ENCODE results near the gene DOK6. TPM values are rescaled to one million over a fixed set of nuclear protein-coding genes. Genes with fewer than 3 reads are reported as not detected.
"Not testable (repeated sequence)": the region's sequence is repeated elsewhere in the genome, so short reads cannot be mapped to it uniquely, and the experiment has no call there.

Gene DOK6
- total RNA-seq, 1 donor from 2014 or later = under 0.01 TPM

DNA sequence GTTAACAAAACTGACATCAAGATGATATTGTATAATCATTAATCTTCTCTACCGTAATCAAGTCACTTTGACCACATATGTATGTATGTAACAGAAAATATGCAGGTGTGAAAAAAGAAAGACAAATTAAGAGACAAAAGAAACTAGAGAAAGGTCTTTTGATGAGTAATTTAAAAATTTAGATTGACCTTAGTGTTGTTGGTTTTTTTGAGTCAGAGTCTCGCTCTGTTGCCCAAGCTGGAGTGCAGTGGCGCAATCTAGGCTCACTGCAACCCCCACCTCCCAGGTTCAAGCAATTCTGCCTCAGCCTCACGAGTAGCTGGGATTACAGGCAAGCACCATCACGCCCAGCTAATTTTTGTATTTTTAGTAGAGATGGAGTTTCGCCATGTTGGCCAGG lies 464.1 kb downstream of the DOK6 start:
- not testable (repeated sequence) for DNase-seq (ENCODE audit: low read depth, low spot score)

DNA sequence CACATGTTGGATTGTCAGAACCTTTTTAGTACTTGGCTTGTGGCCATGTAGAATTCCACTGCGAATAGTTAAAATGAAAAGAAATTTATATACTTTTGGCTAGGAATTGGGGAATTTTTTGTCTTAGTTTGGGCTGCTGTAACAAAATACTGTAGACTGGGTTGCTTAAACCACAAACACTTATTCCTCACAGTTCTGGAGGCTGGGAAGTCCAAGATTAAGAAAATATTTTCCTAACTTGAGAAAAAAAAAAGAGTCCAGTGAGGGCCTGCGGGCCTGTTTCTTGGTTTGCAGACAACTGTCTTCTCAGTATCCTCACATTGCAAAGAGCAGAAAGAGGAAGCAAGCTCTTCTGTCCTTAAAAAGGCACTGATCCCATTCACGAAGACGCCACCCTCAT lies 465.1 kb downstream of the DOK6 start:
- no peak for DNase-seq (ENCODE audit: low read depth, low spot score)

DNA sequence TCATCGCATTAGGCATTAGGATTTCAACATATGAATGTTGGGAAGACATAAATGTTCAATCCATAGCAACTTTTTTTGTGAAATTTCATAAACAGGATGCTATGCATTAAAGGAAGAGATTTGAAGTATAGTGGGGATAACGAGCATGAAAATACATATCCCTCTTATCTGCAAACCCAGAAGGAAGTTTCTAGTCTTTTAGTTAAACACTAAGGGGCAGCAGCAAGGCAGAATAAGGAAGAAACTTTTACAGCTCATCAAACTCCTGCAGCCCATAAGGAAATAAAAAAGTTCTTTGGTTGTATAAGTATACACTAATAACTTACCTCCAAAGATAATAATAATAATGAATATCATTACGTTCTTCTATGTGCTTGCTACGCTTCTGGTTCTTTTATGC lies 465.5 kb downstream of the DOK6 start:
- no peak for DNase-seq (ENCODE audit: low read depth, low spot score)

DNA sequence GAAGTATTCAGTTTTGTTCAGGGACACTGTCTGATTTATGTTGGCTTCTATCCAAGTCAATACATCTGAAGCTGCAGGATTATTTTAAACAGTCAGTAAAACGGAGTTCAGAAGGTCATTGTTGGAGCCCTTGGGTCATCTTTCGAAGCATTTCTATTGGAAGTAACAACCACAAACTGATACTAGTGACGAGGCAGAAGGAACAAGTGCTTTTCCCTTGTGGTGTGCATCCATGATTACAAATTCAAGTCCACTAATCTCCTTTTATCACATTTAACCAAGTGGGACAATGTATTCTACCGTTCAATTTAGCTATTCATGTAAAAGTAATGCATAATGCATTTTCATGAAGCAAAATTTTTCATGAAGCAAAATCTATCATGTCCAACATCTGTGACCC lies 470.0 kb downstream of the DOK6 start:
- DNase-seq (ENCODE audit: low read depth, low spot score) = no peak

DNA sequence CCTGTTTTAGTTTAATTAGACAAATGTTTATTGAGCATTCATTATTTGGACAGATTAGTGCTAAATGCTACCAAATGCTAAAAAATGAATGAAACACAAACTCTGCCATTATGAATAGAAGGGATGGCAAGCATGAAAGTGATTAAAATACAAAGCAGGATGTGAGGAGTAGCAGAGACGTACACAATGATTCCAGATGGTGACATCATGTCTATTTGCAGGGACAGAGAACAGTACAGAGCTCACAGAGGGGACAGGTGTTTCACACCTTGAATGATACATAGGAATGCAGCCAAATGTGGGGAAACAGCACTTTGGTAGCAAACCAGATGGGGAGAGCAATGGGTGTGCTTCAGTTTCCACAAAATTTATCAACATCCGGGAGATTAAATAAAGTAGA lies 470.7 kb downstream of the DOK6 start:
- DNase-seq (ENCODE audit: low read depth, low spot score) = no peak

DNA sequence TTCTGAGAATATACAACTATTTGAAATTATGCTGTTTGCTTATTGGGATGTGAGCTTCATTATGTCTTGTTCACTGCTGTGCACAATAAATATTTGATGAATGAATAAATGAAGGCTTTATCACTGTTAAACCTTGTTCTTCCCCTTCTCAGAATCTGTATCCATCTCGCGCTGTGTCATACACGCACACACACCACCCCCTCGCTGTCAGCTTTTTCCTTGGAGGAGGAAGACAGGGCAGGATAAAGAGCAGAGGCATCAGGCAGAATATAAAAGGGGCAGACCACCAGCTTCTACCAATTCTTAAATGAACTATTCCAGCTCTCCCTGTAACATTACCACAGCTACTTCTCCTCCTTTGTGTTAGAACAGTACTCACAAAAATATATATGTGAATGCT lies 472.0 kb downstream of the DOK6 start:
- no peak for DNase-seq (ENCODE audit: low read depth, low spot score)

DNA sequence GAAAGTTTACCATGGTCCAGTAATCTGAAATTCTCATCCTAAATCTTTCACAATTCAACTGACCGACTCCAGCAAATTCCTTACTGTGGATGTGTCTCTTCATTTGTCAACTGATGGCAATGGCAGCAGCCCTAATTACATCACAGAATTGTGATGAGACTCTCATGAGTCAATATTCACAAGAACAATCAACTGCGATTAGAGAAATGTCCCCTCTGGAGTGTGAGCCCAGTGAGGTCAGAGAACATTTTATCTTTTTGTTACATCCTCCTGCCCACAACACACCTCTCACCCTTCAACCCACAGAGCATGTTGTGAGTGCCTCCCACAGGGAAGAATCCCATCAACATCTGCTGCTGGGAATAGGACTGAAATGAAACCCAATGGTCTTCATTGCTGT lies 473.4 kb downstream of the DOK6 start:
- DNase-seq (ENCODE audit: low read depth, low spot score) = no peak

DNA sequence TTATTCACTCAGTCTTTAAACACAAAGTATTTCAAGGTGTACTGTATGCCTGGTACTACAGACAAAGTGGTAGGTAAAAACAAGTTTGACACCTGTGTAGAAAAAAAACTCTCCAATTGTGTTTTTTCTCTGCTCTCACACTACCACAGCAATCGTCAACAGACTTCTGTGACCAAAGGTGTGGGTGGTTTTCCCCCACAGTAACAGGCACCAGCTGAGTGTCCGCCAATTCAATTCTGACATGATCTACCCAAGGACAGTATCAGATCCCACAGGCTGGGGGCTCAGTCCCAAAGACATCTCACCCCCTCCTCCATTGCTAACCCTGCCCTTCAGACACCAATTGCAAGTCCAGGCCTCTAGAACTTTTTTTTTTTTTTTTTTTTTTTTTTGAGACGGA lies 475.8 kb downstream of the DOK6 start:
- DNase-seq (ENCODE audit: low read depth, low spot score) = no peak

DNA sequence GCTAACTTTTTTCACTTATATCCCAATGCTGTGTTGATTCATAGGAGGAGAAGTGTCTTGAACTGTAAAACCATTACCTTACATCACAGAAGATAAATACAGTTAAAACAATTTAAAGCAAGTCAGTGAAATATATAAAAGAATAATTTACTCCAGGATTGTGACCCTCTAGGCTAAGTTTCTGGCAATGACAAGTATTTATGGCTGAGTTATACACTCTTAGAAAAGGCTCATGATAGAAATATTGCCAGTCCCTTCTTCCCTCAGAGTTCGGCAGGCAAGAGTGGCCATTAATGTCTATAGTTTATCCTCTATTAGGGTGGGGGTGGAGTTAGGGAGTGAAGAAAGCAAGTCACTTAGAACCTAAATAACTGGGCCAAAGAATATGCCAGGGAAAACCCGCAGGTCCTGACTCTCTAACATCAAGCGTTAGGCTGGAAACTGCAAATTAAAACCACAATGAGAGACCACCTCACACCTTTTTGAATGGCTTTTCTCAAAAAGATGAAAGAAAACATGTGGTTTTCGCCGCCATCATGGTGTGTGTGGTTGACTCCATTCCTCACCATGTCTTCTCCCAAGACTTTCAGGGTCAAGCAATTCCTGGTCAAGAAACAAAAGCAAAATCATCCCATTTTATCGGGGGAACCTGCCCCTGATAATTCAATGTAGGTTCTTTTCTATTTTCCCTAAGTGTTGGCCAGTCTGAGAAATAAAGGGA lies 477.7 kb downstream of the DOK6 start:
- DNase-seq (ENCODE audit: low read depth, low spot score) = no peak

DNA sequence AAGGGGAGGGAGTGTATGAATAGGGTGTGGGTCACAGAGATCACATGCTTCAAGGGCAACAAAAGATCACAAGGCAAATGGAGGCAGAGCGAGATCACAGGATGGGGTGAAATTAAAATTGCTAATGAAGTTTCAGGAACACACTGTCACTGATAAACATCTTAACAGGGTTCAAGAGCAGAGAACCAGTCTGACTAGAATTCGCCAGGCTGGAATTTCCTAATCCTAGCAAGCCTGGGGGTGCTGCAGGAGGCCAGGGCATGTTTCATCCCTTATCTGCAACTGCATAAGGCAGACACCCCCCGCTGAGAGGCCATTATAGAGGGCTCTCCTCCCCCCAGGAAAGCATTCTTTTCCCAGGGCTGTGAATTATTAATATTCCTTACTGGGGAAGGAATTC lies 478.4 kb downstream of the DOK6 start:
- not testable (repeated sequence) for DNase-seq (ENCODE audit: low read depth, low spot score)

DNA sequence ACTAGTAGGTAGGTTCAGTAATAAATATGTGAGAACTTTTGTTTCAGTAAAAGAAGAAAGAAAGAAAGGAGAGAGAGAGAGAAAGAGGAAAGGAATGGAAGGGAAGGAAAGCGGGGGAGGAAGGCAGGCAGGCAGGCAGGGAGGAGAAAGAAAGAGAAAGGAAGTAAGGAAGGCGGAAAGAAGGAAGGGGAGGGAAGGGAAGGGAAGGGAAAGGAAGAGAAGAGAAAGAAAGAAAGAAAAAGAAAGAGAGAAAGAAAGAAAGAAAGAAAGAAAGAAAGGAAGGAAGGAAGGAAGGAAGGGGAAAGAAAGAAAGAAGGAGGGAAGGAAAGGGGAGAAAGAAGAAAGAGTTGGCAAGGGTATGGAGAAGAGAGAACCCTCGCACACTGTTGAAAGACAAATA lies 479.4 kb downstream of the DOK6 start:
- DNase-seq (ENCODE audit: low read depth, low spot score) = no peak

DNA sequence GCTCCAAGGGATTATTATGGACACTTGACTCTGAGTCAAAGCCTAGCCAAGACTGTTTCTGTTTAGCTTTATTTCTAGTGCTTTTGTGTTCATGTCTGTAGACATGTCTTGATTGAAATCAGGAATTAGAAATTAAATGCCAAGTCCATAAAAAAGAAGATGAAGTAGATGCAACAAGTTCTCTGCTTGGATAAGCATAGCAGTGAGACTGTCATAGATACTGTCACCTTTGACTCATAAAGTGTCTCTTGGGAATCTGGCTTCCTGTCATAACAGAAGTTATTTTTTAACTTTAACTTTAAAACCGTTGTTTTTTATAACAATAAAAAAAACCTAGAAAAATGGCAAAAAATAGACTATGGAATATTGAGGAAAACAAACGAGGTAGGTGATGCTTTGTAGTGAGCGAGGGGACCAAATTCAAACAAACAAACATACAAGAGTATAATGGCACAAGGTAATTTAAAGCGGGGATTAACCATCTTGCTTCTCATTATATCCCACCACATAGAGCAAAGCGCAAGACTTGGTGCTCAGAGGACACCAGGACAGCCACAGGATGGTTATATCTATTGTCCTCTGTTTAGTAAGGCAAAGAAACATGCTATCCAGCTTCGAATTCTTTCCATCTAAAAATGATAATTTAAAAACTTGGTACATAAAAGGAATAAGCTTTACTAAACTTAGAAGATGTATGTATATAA lies 482.4 kb downstream of the DOK6 start:
- no peak for DNase-seq (ENCODE audit: low read depth, low spot score)

DNA sequence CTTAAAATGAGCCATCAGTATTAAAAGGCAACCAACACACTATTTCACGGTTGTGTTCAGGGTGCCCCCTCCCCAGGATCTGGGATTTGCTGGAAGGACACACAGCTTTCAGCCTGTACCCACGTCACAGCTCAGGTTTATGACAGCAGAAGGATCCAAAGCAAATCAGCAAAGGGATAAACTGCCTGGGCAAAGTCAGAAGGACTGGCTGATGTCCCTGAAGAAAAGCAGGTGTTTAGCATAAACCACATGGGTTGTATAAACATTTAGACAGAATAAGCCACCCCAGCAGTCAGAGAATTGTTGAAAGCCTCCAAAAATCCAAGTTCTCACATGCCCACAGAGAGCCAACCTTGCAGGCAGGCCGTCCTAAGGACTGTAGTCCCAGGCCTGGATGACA lies 483.1 kb downstream of the DOK6 start:
- no peak for DNase-seq (ENCODE audit: low read depth, low spot score)

DNA sequence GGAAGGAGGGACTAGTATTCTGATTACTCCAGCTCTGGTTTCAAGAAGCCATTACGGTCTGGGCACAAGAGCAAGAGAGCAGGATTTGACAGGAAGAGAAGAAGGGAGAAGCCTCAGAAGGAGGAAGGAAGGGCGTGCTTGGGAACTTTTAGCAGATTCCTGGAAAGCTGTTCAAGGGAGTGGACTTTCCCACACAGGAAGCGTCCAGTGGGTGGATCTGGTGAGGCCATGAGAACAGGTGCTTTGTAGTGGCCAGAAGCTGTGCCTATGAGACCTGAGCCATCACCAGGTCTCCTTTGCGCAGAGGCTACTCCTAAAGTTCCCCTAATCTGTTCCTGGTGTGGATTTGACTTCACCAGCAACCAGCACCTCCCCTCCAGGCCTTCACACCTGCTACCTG lies 484.7 kb downstream of the DOK6 start:
- DNase-seq (ENCODE audit: low read depth, low spot score) = no peak

DNA sequence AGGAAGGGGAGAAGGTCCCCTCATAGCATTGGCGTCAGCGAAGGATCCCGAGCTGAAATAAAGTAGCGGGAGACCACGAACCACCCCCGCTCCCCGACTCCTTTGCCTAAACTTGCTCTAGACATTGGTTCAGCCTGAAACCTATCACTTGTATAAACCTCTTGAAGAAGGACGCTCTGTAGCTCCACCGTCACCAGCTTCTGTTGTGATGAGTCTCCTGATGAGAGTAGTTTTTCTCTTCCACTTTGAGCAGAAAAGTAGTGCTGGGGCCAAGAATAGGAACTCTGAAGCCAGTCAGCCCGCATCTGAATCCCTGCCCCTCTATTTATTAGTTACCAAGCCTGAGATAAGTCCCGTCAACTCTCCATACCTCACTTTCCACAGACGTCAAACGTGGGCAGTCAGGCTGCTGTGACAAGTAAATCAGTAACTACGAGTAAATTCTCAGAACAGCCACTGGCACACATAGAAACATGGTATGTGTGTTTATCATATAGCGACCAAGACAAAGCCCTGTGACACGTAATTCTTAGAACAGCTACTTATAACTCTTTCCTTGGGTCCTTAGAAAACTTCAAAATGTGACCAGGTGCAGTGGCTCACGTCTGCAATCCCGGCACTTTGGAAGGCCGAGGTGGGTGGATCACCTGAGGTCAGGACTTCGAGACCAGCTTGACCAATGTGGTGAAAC lies 485.3 kb downstream of the DOK6 start:
- no peak for DNase-seq (ENCODE audit: low read depth, low spot score)

DNA sequence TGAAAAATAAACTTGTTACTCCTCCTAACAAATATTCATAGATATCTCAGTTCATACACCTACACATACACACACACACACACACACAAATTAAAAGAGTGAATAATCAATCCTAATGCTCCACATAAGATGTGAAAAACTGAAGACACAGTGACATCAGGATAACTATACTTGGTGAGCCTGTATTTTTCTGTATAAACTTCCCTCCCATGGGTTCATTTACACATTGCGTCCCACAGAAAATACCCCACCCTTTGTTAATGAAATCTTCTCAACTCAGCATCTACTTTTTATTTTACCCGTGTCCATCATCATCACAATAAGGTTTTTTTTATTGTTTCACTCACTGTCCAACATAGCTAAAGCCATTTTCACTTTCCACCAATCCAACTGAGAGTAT lies 486.6 kb downstream of the DOK6 start:
- no peak for DNase-seq (ENCODE audit: low read depth, low spot score)

DNA sequence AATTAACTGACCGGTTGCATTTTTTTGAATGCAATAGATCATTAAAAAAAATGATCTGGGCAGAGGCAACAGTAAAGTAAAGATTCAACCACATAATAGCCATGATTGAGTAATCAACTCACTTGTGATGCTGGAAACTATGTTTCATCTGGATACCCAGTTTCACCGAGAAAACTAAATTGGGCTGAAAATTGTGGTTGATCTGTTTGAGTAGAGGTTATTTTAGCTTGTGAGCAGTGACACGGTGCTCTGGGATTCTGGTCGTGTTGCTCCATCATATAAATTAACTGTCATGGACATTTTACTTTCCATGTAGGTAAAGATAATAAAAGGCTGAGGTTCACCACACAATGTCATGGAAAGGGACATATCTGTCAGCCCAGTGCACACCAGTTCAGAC lies 488.3 kb downstream of the DOK6 start:
- no peak for DNase-seq (ENCODE audit: low read depth, low spot score)

DNA sequence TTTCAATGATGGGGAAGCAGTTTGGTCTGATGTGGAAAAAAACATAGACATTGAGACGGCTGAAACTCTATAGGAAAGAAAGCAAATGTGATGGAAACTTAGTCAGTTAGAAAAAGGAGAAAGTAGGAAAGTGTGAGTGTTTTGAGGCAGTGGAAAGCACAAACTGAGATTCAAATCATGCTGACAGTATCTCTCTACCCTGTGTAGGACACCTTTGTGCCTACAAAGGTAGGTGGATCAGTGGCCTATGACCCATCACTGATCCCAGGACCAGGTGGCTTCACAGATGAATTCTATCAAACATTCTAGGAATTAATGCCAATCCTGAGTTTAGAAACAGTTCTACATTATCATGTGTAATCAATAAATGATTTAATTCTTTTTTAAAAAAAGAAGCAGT lies 489.9 kb downstream of the DOK6 start:
- DNase-seq (ENCODE audit: low read depth, low spot score) = no peak

DNA sequence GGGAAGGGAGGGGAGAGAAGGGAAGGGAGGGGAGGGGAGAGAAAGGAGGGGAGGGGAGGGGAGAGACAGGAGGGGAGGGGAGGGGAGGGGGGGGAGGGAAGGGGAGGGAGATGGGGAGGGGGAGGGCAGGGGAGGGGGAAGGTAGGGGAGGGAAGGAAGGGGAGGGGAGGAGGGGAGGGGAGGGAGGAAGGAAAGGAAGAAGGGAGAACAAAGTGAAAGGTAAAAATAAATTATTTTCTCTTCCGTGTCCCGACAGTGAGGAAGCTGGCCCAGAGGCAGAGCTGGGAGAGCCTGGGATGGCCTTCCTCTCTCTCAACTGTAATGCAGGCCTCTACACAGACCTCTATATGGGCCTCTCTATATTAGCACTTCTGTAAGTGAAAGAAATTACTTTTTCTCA lies 493.8 kb downstream of the DOK6 start:
- DNase-seq (ENCODE audit: low read depth, low spot score) = no peak

DNA sequence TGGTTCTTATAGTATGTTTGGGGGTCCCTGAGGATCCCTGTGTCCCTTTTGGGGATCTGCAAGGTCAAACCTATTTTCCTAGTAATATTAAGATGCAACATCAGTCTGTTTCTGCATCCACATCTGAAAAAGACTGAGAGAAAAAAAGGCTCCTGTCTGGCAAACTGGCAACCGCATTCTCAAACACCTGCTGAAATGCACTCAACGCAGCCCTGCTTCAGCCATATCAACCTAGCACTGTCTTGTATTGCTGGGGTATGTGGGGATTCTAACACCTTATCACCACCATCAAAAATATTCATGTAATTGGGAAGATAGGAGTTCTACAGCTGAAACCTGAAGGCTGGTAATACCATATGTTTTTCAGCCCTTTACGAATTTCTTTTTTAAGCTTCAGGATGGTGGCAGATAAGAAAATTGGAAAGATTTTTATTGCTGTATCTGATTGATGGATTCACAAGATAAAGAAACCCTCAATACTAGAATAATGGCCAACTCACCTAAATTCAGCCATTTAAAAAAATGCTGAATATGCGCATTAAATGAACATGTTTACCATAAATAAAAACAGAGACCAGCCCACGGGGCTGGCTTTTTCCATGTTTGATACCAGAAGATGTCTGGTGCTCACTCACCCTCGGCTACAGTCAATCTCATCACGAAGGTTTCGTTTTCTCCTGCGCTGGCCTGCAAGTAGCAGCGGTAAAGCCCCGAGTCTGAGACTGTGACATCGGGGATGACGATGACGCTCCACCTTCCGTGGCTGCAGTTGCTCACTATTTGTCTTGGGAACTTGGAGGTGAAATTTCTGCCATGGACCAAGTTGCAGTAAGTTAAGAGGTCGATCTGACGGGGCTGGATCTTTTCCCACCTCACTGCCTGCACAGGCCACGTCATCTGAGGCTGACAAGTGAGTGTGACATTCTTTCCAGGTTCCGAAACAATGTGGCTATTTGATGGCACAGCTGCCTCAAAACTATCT lies 494.7 kb downstream of the DOK6 start:
- no peak for DNase-seq (ENCODE audit: low read depth, low spot score)

DNA sequence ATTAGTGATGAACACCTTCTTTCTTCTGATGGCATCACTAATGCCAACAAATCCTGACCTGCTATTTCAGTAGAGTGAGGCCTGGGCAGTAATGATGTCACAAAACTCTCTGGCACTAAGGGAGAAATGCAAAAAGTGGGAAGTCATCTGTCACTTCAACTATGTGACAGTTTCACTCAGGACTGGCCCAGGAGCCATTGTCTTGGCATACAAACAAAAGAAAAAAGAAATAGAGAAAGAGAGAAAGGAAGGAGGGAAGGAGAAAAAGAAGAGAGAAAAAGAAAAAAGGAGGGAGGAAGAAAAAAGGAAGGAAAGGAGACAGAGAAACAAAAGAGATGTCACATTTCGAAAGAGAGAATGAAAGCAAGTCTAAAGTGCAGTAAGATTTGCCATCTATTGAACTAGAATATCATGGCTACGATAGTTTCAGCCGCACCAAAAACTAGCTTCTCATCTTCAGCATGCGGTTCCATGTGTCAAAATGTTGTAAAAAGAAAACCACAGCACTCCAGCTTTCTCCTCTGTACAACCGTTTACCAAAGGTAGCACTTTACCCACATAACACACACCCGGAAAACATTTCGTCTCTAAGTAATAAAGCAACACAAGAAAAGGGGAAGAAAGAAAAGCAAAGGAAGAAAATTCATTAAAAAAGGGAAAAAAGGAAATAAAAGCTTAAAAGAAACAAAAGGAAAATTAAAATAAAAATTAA lies 496.9 kb downstream of the DOK6 start:
- no peak for DNase-seq (ENCODE audit: low read depth, low spot score)

Measured in pulmonary artery endothelial cell (primary cell).